ENCODE measurements around the gene TARS2. TPM values are rescaled to one million over a fixed set of nuclear protein-coding genes. Genes with fewer than 3 reads are reported as not detected.

The TARS2 gene
- polyA plus RNA-seq, 3 donors, result 12.0 to 14.7 (median 14.6) TPM

GRCh38 chr1:150543500-150544143, 56.4 kb downstream of the TARS2 start:
- no peak overlapping the region for H3K27ac ChIP-seq (ENCODE audit: low read depth in 1 of 2, low read length in 2 of 2)
- H2AFZ ChIP-seq (ENCODE audit: insufficient read depth, low read depth, low read length, poor library complexity, severe bottlenecking), result no peak overlapping the region
- no peaks in the 10 kb centered on the region for H4K20me1 ChIP-seq (ENCODE audit: insufficient read depth, low read length)
- H3K27me3 ChIP-seq (ENCODE audit: control insufficient read depth in 2 of 2, insufficient read depth in 2 of 2, low read length in 2 of 2), result peaks cover 0 to 3% of the 10 kb centered on the region in 2 donors
- Mint-ChIP-seq H3K9me3 (no peaks in the 10 kb centered on the region), H3K27ac (no peak overlapping the region), H3K27me3 (ENCODE audit: low read depth in 3 of 3) (peaks cover 4 to 9% (median 7%) of the 10 kb centered on the region in 3 donors), H3K4me1 (peaks cover 14% of the 10 kb centered on the region), H3K36me3 (no peaks in the 10 kb centered on the region), H3K4me3 (no peak overlapping the region)
- TF ChIP-seq, protein P1, sequence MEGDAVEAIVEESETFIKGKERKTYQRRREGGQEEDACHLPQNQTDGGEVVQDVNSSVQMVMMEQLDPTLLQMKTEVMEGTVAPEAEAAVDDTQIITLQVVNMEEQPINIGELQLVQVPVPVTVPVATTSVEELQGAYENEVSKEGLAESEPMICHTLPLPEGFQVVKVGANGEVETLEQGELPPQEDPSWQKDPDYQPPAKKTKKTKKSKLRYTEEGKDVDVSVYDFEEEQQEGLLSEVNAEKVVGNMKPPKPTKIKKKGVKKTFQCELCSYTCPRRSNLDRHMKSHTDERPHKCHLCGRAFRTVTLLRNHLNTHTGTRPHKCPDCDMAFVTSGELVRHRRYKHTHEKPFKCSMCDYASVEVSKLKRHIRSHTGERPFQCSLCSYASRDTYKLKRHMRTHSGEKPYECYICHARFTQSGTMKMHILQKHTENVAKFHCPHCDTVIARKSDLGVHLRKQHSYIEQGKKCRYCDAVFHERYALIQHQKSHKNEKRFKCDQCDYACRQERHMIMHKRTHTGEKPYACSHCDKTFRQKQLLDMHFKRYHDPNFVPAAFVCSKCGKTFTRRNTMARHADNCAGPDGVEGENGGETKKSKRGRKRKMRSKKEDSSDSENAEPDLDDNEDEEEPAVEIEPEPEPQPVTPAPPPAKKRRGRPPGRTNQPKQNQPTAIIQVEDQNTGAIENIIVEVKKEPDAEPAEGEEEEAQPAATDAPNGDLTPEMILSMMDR (IDR thresholded peaks at IDR 0.05), result no peak
- no peaks in the 10 kb centered on the region for H3K79me2 ChIP-seq (ENCODE audit: insufficient read depth, low read length)
- peaks cover 4 to 9% of the 10 kb centered on the region in 2 donors for H3K4me1 ChIP-seq (ENCODE audit: control insufficient read depth in 1 of 2, insufficient read depth in 2 of 2, low read length in 2 of 2)
- DNase-seq, result no peak
- H3K4me3 ChIP-seq (replicated peaks in 1 of 3; ENCODE audit: low read depth in 2 of 3, low read length in 3 of 3), result no peak overlapping the region
- H3K36me3 ChIP-seq (replicated peaks in 1 of 2; ENCODE audit: control insufficient read depth in 1 of 2, insufficient read depth in 2 of 2, low read length in 2 of 2), result no peaks in the 10 kb centered on the region
- no peak overlapping the region for H3K4me2 ChIP-seq (replicated peaks; ENCODE audit: extremely low read depth, low read length, poor library complexity, severe bottlenecking)
- H3K9me3 ChIP-seq (replicated peaks in 1 of 2; ENCODE audit: control insufficient read depth in 1 of 2, insufficient read depth in 1 of 2, low read length in 2 of 2), result no peaks in the 10 kb centered on the region
- WGBS (ENCODE audit: insufficient coverage), result 96% methylated on average over 8 of the region's 13 CpGs
- H3K9ac ChIP-seq (ENCODE audit: insufficient read depth, low read length, poor library complexity, severe bottlenecking), result no peak overlapping the region
- intact Hi-C loops (cut with micrococcal nuclease), result no loop called here

GRCh38 chr1:150544204-150544603, 57.0 kb downstream of the TARS2 start:
- TF ChIP-seq, protein P1 (IDR thresholded peaks at IDR 0.05), result no peak
- H3K9ac ChIP-seq (ENCODE audit: insufficient read depth, low read length, poor library complexity, severe bottlenecking), result no peak overlapping the region
- H3K36me3 Mint-ChIP-seq, result no peaks in the 10 kb centered on the region
- no peaks in the 10 kb centered on the region for H3K36me3 ChIP-seq (replicated peaks in 1 of 2; ENCODE audit: control insufficient read depth in 1 of 2, insufficient read depth in 2 of 2, low read length in 2 of 2)
- peaks cover 11% of the 10 kb centered on the region for H3K4me1 Mint-ChIP-seq
- H3K4me1 ChIP-seq (ENCODE audit: control insufficient read depth in 1 of 2, insufficient read depth in 2 of 2, low read length in 2 of 2), result peaks cover 7 to 10% of the 10 kb centered on the region in 2 donors
- H3K4me3 ChIP-seq (replicated peaks in 1 of 3; ENCODE audit: low read depth in 2 of 3, low read length in 3 of 3), result no peak overlapping the region
- no peak overlapping the region for H3K27ac ChIP-seq (ENCODE audit: low read depth in 1 of 2, low read length in 2 of 2)
- DNase-seq, result no peak
- H3K9me3 Mint-ChIP-seq, result no peaks in the 10 kb centered on the region
- peaks cover 0 to 3% of the 10 kb centered on the region in 2 donors for H3K27me3 ChIP-seq (ENCODE audit: control insufficient read depth in 2 of 2, insufficient read depth in 2 of 2, low read length in 2 of 2)
- H3K27ac Mint-ChIP-seq, result no peak overlapping the region
- no peaks in the 10 kb centered on the region for H3K79me2 ChIP-seq (ENCODE audit: insufficient read depth, low read length)
- H4K20me1 ChIP-seq (ENCODE audit: insufficient read depth, low read length), result no peaks in the 10 kb centered on the region
- H3K27me3 Mint-ChIP-seq (ENCODE audit: low read depth in 3 of 3), result peaks cover 4 to 9% (median 7%) of the 10 kb centered on the region in 3 donors
- no CpG with 5 or more reads among the region's 3 CpGs for WGBS (ENCODE audit: insufficient coverage)
- no peak overlapping the region for H3K4me3 Mint-ChIP-seq
- no peak overlapping the region for H3K4me2 ChIP-seq (replicated peaks; ENCODE audit: extremely low read depth, low read length, poor library complexity, severe bottlenecking)
- intact Hi-C loops (cut with micrococcal nuclease), result no loop called here
- H2AFZ ChIP-seq (ENCODE audit: insufficient read depth, low read depth, low read length, poor library complexity, severe bottlenecking), result no peak overlapping the region
- no peaks in the 10 kb centered on the region for H3K9me3 ChIP-seq (replicated peaks in 1 of 2; ENCODE audit: control insufficient read depth in 1 of 2, insufficient read depth in 1 of 2, low read length in 2 of 2)

Measured in CD14-positive monocyte (primary cell).